ENCODE data around the gene PER1. TPM values are rescaled to one million over a fixed set of nuclear protein-coding genes. Genes with fewer than 3 reads are reported as not detected.
A peak's percentile ranks its signal among the peaks of the same experiment; 100 is the strongest.

PER1 gene
- total and polyA plus RNA-seq, 2 of the 13 experiments (the other 11 are each of a cell fraction or from before 2014, with no cell fraction given) = 2.6 to 3.6 TPM

GRCh38 chr17:8153957-8154607 lies 1.9 kb upstream of the PER1 start (continued):
- TF ChIP-seq RCOR2 (CRISPR knock-in tag; IDR thresholded peaks at IDR 0.05) (no peak), ZNF207 (IDR thresholded peaks at IDR 0.05; ENCODE audit: borderline replicate concordance) (no peak), SAFB2 (CRISPR knock-in tag; IDR thresholded peaks at IDR 0.05; ENCODE audit: borderline replicate concordance, low read depth) (no peak), PHF20 (CRISPR knock-in tag; IDR thresholded peaks at IDR 0.05) (0 out of 2 replicates have a peak, but pooled peaks have one; percentile 7), PHF5A (CRISPR knock-in tag; IDR thresholded peaks at IDR 0.05; ENCODE audit: low read depth, unreplicated experiment) (no peak), ZNF567 (CRISPR knock-in tag; IDR thresholded peaks at IDR 0.05; ENCODE audit: borderline replicate concordance) (no peak), SP5 (CRISPR knock-in tag; IDR thresholded peaks at IDR 0.05; ENCODE audit: borderline replicate concordance, low read depth) (peak; percentile 76), JUND (CRISPR knock-in tag; IDR thresholded peaks at IDR 0.05) (no peak), POLR2A (IDR thresholded peaks at IDR 0.05; ENCODE audit: insufficient read depth in 1 of 2, low read depth in 2 of 2, low read length in 2 of 2) (peak in 1 of 2 experiments; percentile 41; a peak in 1 of 4 replicates), CHD2 (IDR thresholded peaks at IDR 0.05; ENCODE audit: low read depth, low read length) (0 out of 2 replicates have a peak, but pooled peaks have one; percentile 10), MBNL3 (CRISPR knock-in tag; conservative IDR thresholded peaks at IDR 0.05) (no peak), ATAD3A (CRISPR knock-in tag; IDR thresholded peaks at IDR 0.05) (no peak), ERF (CRISPR knock-in tag; IDR thresholded peaks at IDR 0.05) (peak; percentile 44; the same call in 1 of the 2 replicates), TP53 (CRISPR knock-in tag; conservative IDR thresholded peaks at IDR 0.05) (no peak), CSRNP1 (CRISPR knock-in tag; IDR thresholded peaks at IDR 0.05) (no peak), RELA (CRISPR knock-in tag; IDR thresholded peaks at IDR 0.05) (no peak), ZKSCAN1 (IDR thresholded peaks at IDR 0.05; ENCODE audit: low read length) (no peak), ZNF850 (CRISPR knock-in tag; conservative IDR thresholded peaks at IDR 0.05) (no peak), MYNN (CRISPR knock-in tag; IDR thresholded peaks at IDR 0.05; ENCODE audit: low read depth) (no peak), ARID3A (IDR thresholded peaks at IDR 0.05; ENCODE audit: low read depth, low read length) (no peak), TOPORS (CRISPR knock-in tag; IDR thresholded peaks at IDR 0.05) (no peak), ZNF451 (CRISPR knock-in tag; IDR thresholded peaks at IDR 0.05) (no peak), ZNF205 (CRISPR knock-in tag; IDR thresholded peaks at IDR 0.05) (no peak), ZNF841 (CRISPR knock-in tag; IDR thresholded peaks at IDR 0.05; ENCODE audit: borderline replicate concordance) (no peak), HNF4A (CRISPR knock-in tag; IDR thresholded peaks at IDR 0.05) (no peak), HOXA3 (CRISPR knock-in tag; IDR thresholded peaks at IDR 0.05) (peak; percentile 67; the same call in 1 of the 2 replicates), ZNF777 (CRISPR knock-in tag; IDR thresholded peaks at IDR 0.05) (no peak), MBD4 (IDR thresholded peaks at IDR 0.05; ENCODE audit: borderline replicate concordance, low read length) (no peak), GPBP1L1 (CRISPR knock-in tag; IDR thresholded peaks at IDR 0.05) (no peak)
- TF ChIP-seq, protein P1, sequence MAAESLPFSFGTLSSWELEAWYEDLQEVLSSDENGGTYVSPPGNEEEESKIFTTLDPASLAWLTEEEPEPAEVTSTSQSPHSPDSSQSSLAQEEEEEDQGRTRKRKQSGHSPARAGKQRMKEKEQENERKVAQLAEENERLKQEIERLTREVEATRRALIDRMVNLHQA (CRISPR knock-in tag; IDR thresholded peaks at IDR 0.05) = no peak

All from HepG2 (cell line).